NCI-H146 treated with DMSO at 0.1 percent for 48 hours (cell line): ENCODE results near the gene SCGB2B2.
"Not testable (repeated sequence)": the region's sequence is repeated elsewhere in the genome, so short reads cannot be mapped to it uniquely, and the experiment has no call there.

Experiments used
- DNase-seq: peaks from one replicate; lab custom pipeline; 2025; ENCODE audit not compliant: unreplicated experiment; lab: John Stamatoyannopoulos, UW

The SCGB2B2 gene, protein sequence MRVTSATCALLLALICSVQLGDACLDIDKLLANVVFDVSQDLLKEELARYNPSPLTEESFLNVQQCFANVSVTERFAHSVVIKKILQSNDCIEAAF

DNA sequence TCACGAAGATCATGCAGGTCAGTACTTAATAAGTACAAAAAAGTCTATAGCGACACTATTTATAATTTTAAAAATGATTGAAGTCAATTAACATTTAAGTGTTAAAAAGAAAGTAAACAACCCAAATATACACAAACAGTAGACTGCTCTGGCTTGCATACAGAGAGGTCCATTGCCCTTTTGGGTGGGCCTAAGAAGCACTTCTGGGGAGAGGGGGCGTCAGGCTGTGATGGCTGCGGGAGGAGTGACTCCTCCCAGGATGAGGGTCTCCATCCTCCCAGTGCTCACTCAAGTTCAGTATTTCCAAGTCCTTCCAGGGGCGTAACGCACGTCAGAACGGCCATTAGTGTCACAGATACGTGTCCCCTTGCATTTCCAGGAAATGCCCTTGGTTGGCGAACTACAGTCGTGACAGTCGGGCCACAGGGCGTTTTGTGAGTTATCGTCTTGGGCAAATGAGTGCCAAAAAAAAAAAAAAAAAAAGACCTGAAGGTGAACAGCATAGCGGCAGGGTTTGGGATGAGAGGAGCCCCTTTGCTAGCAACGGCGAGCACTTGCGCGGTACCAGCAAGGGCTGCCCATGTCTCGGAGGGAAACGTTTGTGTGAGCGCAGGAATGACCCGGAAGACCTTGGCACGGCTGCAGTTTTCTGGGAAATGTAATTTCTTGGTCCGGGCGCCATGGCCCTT is at the start of gene SCGB2B2:
Gene SCGB2B2 (minus strand): TSS at position 463 of the 689 bp plus-strand sequence. CDS start 82,596 bp downstream, outside the sequence.
- peak; percentile 94 for DNase-seq

DNA sequence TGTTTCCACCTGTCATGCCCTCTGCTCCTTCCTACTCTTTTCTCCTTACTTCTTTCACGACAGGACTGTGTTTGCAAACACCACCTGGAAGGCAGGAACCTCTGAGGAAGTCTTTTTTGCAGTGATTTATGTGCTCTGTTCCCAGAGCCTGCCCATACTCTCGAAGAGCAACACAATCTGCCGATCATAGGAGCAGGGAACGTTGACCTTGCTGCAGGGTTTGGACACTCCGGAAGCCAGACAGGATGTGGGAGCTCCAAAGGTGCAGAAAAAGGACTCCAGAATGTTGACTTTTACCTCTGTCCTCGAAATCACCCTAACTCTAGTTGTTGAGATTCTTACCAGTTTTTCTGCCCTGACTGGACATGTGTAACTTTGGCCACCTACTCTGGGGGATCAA is 48.4 kb upstream of the SCGB2B2 start:
- no peak for DNase-seq

- no peak for DNase-seq
Observed at GRCh38 chr19:34722353-34722752, 45.4 kb upstream of the SCGB2B2 start.

DNA sequence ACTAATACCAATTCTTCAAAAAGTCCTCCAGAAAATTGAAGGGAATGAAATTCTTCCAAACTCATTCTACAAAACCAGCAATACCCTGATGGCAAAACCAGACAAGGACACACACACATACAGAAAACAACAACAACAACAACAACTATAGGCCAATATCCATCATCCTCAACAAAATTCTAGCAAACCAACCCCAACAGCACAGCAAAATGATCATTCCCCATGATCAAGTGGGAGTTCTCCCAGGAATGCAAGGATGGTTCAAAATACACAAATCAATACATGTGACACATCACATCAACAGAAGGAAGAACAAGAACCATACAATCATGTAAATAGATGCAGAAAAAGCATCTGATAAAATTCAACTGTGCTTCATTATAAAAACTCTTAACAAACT is 38.4 kb upstream of the SCGB2B2 start:
- DNase-seq, result no peak

DNA sequence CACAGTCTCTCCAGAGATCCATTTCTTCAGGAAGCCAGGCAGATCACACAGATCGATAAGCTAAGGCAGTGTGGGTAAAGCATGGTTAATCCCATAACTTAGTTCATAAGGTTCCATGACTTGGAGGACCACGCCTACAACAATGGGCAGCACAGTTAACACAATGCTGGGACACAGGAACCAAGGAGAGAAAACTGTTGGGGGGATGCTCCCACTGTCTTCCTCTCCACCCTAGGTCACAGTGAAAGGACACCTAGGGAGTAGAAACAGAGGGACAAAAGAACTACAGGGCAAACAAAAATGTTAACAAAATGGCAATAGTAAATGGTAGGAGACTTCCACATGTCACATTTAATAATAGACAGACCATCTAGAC is 36.3 kb upstream of the SCGB2B2 start:
- no peak for DNase-seq

GRCh38 chr19:34712395-34713261 is 35.7 kb upstream of the SCGB2B2 start:
- DNase-seq, result peak; percentile 65

GRCh38 chr19:34711890-34712289 is 34.9 kb upstream of the SCGB2B2 start:
- DNase-seq, result peak; percentile 3

GRCh38 chr19:34707661-34708060 is 30.7 kb upstream of the SCGB2B2 start:
- no peak for DNase-seq

DNA sequence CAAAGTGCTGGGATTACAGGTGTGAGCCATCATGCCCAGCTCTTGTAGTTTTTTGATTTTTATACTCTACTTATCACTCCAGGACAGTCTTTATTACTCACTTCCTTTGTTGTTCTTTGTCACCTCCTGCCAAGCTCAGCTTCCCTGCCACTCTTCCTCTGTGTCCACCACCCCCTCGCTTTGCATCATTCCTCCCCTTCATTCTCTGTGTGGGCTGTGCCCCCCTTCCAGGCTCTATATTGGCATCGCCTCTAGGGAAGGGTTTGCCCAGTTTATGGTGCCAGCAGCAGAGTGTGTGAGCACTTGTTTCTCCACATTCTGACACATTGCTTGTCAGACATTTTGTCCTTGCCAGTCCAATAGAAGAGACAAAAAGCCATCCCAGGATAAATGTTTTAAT is 15.6 kb upstream of the SCGB2B2 start:
- no peak for DNase-seq

- DNase-seq, result no peak
Observed at GRCh38 chr19:34690372-34690771, 13.4 kb upstream of the SCGB2B2 start.

DNA sequence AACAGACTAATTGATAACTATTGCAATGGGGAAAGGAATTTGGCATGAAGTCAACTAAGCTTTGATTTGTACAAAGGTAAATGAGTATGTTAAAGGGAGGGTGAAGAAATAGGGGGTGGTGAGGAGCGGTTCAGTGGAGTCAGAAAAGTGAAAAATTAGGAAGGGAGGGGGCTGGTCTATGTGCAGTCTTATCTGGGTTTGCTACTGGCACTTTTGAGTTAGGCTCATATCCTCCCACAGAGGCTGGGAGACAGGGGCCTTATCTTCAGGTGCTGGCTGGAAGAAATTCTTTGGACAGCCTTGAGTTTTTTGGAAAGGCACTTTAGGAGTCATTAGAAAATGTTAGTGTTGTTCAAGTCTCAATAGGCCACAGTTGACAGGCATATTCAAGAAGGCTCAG is 11.6 kb upstream of the SCGB2B2 start:
- DNase-seq, result no peak

- DNase-seq, result no peak
Observed at GRCh38 chr19:34687348-34687747, 10.4 kb upstream of the SCGB2B2 start.

DNA sequence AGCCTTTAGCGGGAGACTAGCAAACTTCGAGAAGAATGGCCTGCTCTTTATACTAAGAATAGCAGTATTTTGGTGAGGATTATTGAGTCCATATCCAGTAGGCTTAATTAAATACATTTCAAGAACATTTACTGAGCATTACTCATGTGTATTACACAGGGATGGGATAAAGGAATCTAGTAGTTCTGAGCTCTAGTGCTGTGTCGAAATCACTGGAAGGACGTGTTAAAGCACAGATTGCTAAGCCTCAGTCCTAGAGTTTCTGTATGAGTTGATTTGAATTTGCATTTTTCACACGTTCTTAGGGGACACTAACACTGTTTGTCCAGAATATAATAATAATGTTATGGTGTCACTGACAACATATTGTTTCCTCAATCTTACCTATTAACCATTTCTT is 9.5 kb upstream of the SCGB2B2 start:
- no peak for DNase-seq

GRCh38 chr19:34685266-34685665 is 8.3 kb upstream of the SCGB2B2 start:
- not testable (repeated sequence) for DNase-seq

DNA sequence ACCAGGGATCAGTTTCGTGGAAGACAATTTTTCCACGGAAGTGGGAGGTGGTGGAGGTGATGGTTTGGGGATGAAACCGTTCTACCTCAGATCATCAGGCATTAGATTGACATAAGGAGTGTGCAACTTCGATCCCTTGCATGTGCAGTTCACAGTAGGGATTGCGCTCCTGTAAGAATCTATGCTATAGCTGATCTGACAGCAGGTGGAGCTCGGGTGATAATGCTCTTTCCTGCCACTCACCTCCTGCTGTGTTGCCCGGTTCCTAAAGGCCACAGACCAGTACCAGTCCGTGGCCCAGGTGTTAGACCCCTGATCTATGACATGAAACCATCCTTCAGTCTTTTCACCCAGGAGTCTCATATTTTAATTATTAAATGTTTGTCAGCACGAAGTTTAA is 4.5 kb upstream of the SCGB2B2 start:
- DNase-seq, result no peak

DNA sequence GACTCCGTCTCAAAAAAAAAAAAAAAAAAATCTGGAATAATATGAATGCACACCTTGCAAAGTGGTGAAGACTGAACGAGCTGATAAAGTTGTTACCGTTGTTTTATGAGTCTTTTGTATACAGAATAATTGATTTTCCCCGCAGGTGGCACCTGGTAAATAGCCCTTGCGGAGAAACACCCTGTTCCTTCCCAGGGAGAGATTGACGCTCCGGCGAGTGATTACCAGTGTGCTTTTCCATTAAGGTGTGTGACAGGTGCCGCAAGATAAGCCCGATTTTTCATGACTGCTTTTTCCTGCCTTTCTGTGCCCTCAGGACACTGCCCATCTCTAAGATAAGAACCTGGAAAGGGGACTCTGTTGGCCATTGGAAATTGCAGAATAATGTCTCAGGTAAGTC is 1.5 kb upstream of the SCGB2B2 start:
- DNase-seq, result peak; percentile 69

- no peak for DNase-seq
Observed at GRCh38 chr19:34678085-34678412, 1.1 kb upstream of the SCGB2B2 start.

DNA sequence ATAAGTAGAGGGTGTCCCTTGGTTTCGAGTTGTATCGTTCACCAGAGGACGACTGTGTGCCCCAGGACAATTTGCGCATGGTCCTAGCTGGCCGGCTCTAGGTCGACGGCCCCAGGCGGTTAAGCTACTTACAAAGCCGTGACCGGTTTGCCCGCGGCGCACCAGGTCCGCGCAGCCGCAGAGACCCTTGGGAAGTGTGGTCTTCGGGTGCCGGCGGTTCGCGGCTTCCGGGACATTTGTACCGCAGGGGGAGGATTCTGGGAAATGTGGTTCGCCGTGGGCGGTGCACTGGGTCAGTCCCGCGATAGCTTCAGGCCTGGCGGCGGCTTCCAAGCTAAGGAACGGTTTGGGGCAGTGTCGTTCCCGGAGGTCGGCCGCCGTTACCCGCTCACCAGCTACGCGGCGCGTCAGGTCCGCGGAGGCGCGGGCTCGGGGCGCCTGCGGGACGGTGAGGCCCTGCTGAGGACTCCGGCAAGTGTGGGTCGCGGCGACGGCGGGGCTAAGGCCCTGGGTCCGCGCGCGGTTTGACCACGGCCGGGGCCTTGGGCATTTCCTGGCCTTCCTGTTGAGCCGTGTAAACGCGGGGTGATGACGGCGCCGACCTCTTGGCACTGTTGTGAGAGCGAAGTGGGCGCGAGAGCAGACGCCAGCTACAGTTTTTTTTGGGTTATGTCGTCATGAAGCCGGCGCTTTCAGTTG is 576 bp upstream of the SCGB2B2 start, which contains the start of gene ZNF302:
Gene ZNF302 (plus strand): TSS at position 293 of the 699 bp plus-strand sequence. CDS start 1,127 bp downstream, outside the sequence.
- peak; percentile 94 for DNase-seq

DNA sequence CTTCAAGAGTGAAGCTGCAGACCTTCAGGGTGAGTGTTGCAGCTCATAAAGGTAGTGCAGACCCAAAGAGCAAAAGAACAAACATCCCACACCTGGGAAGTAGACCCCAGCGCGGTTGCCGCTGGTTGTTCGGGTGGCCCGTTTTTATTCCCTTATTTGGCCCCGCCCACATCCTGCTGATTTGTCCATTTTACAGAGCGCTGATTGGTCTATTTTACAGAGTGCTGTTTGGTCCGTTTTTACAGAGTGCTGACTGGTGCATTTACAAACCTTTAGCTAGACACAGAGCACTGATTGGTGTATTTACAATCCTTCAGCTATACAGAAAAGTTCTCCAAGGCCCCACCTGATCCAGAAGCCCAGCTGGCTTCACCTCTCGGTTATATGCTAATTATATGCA is 1.0 kb downstream of the SCGB2B2 start:
- DNase-seq, result no peak

GRCh38 chr19:34675250-34675649 is 1.7 kb downstream of the SCGB2B2 start:
- no peak for DNase-seq

DNA sequence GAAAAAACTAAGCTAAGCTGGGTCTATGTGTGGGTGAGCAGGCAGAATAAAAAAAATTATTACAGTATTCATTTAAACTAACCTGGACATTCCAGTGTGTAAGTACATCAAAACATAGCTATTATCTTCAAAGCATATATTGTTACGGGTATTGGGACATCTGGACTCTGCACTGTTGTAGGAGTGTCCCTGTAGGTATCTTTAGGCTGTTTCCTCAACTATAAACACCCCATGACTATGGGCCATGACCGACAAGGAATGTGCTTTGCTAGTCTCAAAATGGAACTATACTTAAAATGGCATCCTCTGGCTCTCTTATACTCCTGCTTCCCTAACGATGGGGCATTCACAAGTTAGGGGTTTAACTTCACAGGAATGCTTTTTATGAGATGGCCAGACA is 3.4 kb downstream of the SCGB2B2 start:
- DNase-seq, result no peak

DNA sequence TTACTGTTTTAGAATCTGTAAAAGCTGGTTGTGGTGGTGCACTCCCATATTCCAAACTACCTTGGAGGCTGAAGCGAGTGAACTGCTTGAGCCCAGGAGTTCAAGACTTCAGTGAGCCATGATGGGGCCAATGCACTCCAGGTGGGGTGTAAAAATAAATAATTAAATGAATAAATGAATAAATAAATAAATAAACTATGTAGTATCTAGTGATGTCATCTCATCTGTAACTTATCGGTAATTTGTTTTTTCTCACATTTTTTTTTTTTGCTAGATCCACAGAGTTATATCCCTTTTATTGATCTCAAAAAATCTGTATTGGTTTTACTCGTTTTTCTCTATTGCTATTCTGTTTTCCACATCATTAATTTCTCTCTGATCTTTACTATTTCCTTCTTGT is 5.0 kb downstream of the SCGB2B2 start:
- DNase-seq, result no peak
